A673 (cell line): Measurements from ENCODE around the gene ASMTL.
A peak's percentile ranks its signal among the peaks of the same experiment; 100 is the strongest.

Experiments used
- CTCF ChIP-seq: fragments of 300-800, 200-600 bp; sonication (generic); conservative IDR thresholded peaks from 2 replicates; pipeline ENCODE4 v1.5.1; 2017; ENCODE audit warnings: low read depth, mild to moderate bottlenecking, antibody characterized with exemption, low read length, moderate library complexity, mixed read lengths
- EZH2 ChIP-seq: fragments of 200-600 bp; sonication (generic); IDR thresholded peaks from 2 replicates; pipeline ENCODE4 v1.6.1; 2017; ENCODE audit warnings: borderline replicate concordance, low read depth, mild to moderate bottlenecking, mixed read lengths, antibody characterized with exemption, low read length; ENCODE audit not compliant: poor library complexity, severe bottlenecking

- TF ChIP-seq CTCF, result no peak
- peak; percentile 18 for TF ChIP-seq EZH2
Measured at GRCh38 chrX:1465286-1466231, 12.8 kb upstream of the ASMTL start.
